ENCODE measurements around the gene WNK3. TPM values are rescaled to one million over a fixed set of nuclear protein-coding genes. Genes with fewer than 3 reads are reported as not detected.

Gene WNK3
- total RNA-seq, 1 experiment from 2014 or later, result not detected

DNA sequence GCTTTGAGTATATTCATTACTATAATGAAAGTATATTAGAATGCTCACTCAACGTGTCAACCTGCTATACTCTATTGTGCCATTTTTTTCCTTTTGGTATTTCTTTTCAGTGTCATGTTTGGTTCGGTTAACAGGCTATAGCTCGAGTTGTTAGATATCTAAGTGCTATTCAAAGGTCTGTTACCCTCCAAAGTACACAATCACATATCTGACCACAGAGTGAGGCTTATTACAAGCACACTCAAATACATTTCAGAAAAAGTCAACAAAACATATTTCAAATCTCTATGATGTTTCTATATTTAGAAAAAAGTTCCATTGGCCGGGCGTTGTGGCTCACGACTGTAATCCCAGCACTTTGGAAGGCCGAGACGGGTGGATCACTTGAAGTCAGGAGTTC is 32.8 kb downstream of the WNK3 start:
- H3K4me1 ChIP-seq, result no peaks in the 10 kb centered on the region
- no peak for DNase-seq
- no TSS peak for BruUV-seq (replicated peaks)
- no peaks in the 10 kb centered on the region for H3K36me3 ChIP-seq (ENCODE audit: control insufficient read depth, insufficient read depth, low read length)
- no peaks in the 10 kb centered on the region for H3K9me3 Mint-ChIP-seq (ENCODE audit: unreplicated experiment)
- CTCF ChIA-PET, result no interaction called here
- no peaks in the 10 kb centered on the region for H3K9me3 ChIP-seq
- H3K36me3 Mint-ChIP-seq (ENCODE audit: insufficient read depth, unreplicated experiment), result no peaks in the 10 kb centered on the region
- H3K27ac Mint-ChIP-seq (ENCODE audit: unreplicated experiment), result no peak overlapping the region
- intact Hi-C loops (cut with micrococcal nuclease; ENCODE audit: unreplicated experiment), result no loop called here
- no peak overlapping the region for H3K4me3 ChIP-seq (ENCODE audit: low read depth, low read length)
- H3K4me3 Mint-ChIP-seq (ENCODE audit: unreplicated experiment), result no peak overlapping the region
- no peaks in the 10 kb centered on the region for H3K27me3 Mint-ChIP-seq (ENCODE audit: insufficient read depth, unreplicated experiment)
- POLR2A ChIA-PET, result no interaction called here
- H3K4me1 Mint-ChIP-seq (ENCODE audit: low read depth, unreplicated experiment), result no peaks in the 10 kb centered on the region
- TF ChIP-seq CTCF (IDR thresholded peaks at IDR 0.05; ENCODE audit: insufficient read depth in 1 of 2, low read depth in 1 of 2, low read length in 1 of 2, severe bottlenecking in 1 of 2, unreplicated experiment in 1 of 2), result no peak
- no peaks in the 10 kb centered on the region for H3K27me3 ChIP-seq (replicated peaks; ENCODE audit: control insufficient read depth, insufficient read depth, low read length)

- no peaks in the 10 kb centered on the region for H3K9me3 ChIP-seq
- Mint-ChIP-seq H3K4me1 (ENCODE audit: low read depth, unreplicated experiment) (no peaks in the 10 kb centered on the region), H3K27ac (ENCODE audit: unreplicated experiment) (no peak overlapping the region), H3K4me3 (ENCODE audit: unreplicated experiment) (no peak overlapping the region), H3K27me3 (ENCODE audit: insufficient read depth, unreplicated experiment) (no peaks in the 10 kb centered on the region), H3K36me3 (ENCODE audit: insufficient read depth, unreplicated experiment) (no peaks in the 10 kb centered on the region), H3K9me3 (ENCODE audit: unreplicated experiment) (no peaks in the 10 kb centered on the region)
- CTCF ChIA-PET, result no interaction called here
- H3K4me1 ChIP-seq, result no peaks in the 10 kb centered on the region
- BruUV-seq (replicated peaks), result no TSS peak
- POLR2A ChIA-PET, result no interaction called here
- TF ChIP-seq CTCF (IDR thresholded peaks at IDR 0.05; ENCODE audit: insufficient read depth in 1 of 2, low read depth in 1 of 2, low read length in 1 of 2, severe bottlenecking in 1 of 2, unreplicated experiment in 1 of 2), result no peak
- no peaks in the 10 kb centered on the region for H3K36me3 ChIP-seq (ENCODE audit: control insufficient read depth, insufficient read depth, low read length)
- no peaks in the 10 kb centered on the region for H3K27me3 ChIP-seq (replicated peaks; ENCODE audit: control insufficient read depth, insufficient read depth, low read length)
- no peak for DNase-seq
- no peak overlapping the region for H3K4me3 ChIP-seq (ENCODE audit: low read depth, low read length)
- intact Hi-C loops (cut with micrococcal nuclease; ENCODE audit: unreplicated experiment), result no loop called here
Measured at GRCh38 chrX:54320067-54320466, 37.8 kb downstream of the WNK3 start.

- Histone ChIP-seq H3K9me3 (no peaks in the 10 kb centered on the region), H3K4me3 (ENCODE audit: low read depth, low read length) (no peak overlapping the region), H3K36me3 (ENCODE audit: control insufficient read depth, insufficient read depth, low read length) (no peaks in the 10 kb centered on the region), H3K4me1 (no peaks in the 10 kb centered on the region; the same call in 1 of the 2 replicates), H3K27me3 (replicated peaks; ENCODE audit: control insufficient read depth, insufficient read depth, low read length) (no peaks in the 10 kb centered on the region)
- POLR2A ChIA-PET, result no interaction called here
- intact Hi-C loops (cut with micrococcal nuclease; ENCODE audit: unreplicated experiment), result no loop called here
- TF ChIP-seq CTCF (IDR thresholded peaks at IDR 0.05; ENCODE audit: insufficient read depth in 1 of 2, low read depth in 1 of 2, low read length in 1 of 2, severe bottlenecking in 1 of 2, unreplicated experiment in 1 of 2), result no peak
- no peak for DNase-seq
- no peaks in the 10 kb centered on the region for H3K36me3 Mint-ChIP-seq (ENCODE audit: insufficient read depth, unreplicated experiment)
- H3K27me3 Mint-ChIP-seq (ENCODE audit: insufficient read depth, unreplicated experiment), result no peaks in the 10 kb centered on the region
- H3K4me3 Mint-ChIP-seq (ENCODE audit: unreplicated experiment), result no peak overlapping the region
- BruUV-seq (replicated peaks), result no TSS peak
- H3K4me1 Mint-ChIP-seq (ENCODE audit: low read depth, unreplicated experiment), result no peaks in the 10 kb centered on the region
- no peaks in the 10 kb centered on the region for H3K9me3 Mint-ChIP-seq (ENCODE audit: unreplicated experiment)
- CTCF ChIA-PET, result no interaction called here
- no peak overlapping the region for H3K27ac Mint-ChIP-seq (ENCODE audit: unreplicated experiment)
Measured at GRCh38 chrX:54306379-54306778, 51.5 kb downstream of the WNK3 start.
